Right lobe of liver (tissue), 4 donors: Measurements from ENCODE around the gene OCLN.
"Not testable (repeated sequence)": the region's sequence is repeated elsewhere in the genome, so short reads cannot be mapped to it uniquely, and the experiment has no call there.

Source experiments
- POLR2A ChIP-seq: fragments of 450-650 bp; IDR thresholded peaks from one replicate; pipeline ENCODE4 v1.6.1; 2017; ENCODE audit warnings: antibody characterized with exemption, mild to moderate bottlenecking
- TF ChIP-seq, protein P1 (sequence below), 4 donors: fragments of 200-600 bp in 3 of 4; fragments of 450-650 bp in 1 of 4; IDR thresholded peaks; one replicate each; pipeline versions ENCODE4 v1.5.1 to v1.8.0; 2016 to 2022; ENCODE audit warnings: antibody characterized with exemption in 4 of 4, mild to moderate bottlenecking in 2 of 4
- donor health status: DM: no; HTN: no; CAD: no.
- donor health status: DM: no; HTN: no; CAD: no.
- donor health status: DM: no; HTN: yes; CAD: no.

DNA sequence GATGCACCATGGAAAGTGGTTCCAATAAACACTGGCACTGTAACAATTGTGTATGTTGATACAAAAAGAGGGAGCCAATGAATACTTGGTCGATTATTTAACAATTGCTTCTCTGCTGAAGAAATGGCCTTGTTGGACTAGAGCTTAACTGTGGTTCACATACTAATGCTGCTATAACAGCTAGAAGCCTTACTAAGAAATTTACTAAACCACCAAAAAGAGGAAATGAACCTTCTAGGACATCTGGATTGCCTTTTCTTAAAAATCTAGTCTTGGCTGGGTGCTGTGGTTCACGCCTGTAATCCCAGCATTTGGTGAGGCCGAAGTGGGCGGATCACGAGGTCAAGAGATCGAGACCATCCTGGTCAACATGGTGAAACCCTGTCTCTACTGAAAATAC lies 109.4 kb downstream of the OCLN start:
- TF ChIP-seq, protein P1, sequence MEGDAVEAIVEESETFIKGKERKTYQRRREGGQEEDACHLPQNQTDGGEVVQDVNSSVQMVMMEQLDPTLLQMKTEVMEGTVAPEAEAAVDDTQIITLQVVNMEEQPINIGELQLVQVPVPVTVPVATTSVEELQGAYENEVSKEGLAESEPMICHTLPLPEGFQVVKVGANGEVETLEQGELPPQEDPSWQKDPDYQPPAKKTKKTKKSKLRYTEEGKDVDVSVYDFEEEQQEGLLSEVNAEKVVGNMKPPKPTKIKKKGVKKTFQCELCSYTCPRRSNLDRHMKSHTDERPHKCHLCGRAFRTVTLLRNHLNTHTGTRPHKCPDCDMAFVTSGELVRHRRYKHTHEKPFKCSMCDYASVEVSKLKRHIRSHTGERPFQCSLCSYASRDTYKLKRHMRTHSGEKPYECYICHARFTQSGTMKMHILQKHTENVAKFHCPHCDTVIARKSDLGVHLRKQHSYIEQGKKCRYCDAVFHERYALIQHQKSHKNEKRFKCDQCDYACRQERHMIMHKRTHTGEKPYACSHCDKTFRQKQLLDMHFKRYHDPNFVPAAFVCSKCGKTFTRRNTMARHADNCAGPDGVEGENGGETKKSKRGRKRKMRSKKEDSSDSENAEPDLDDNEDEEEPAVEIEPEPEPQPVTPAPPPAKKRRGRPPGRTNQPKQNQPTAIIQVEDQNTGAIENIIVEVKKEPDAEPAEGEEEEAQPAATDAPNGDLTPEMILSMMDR (IDR thresholded peaks at IDR 0.05), result not testable (repeated sequence)
- not testable (repeated sequence) for TF ChIP-seq POLR2A
